Measurements from ENCODE around the gene ACOT8. TPM values are rescaled to one million over a fixed set of nuclear protein-coding genes. Genes with fewer than 3 reads are reported as not detected.

ACOT8 gene
- total and polyA plus RNA-seq, 2 of the 4 experiments (the other 2 are of a cell fraction) = 29.8 to 47.5 TPM

GRCh38 chr20:45835825-45836224 lies 21.4 kb downstream of the ACOT8 start:
- H2BK20ac ChIP-seq (ENCODE audit: low read depth, low read length) = no peak overlapping the region
- no peak overlapping the region for H2AK5ac ChIP-seq (ENCODE audit: low read depth, low read length)
- H3K4me2 ChIP-seq (ENCODE audit: low read depth, low read length) = peak overlapping the region; percentile 98
- no peaks in the 10 kb centered on the region for H4K20me1 ChIP-seq (ENCODE audit: insufficient read depth, low read length)
- peak overlapping the region in 1 of 2 experiments; percentile 8; a peak in 1 of 4 replicates for H4K8ac ChIP-seq (ENCODE audit: low read depth in 2 of 2, low read length in 2 of 2)
- H3K79me1 ChIP-seq (ENCODE audit: low read depth in 1 of 2, low read length in 2 of 2) = peaks cover 15 to 27% of the 10 kb centered on the region in 2 experiments
- CTCF ChIA-PET = interaction anchor here (1.7 kb wide), 1 partner anchor 134 kb away, joined by 3 read pairs; no protein-coding TSS in a partner anchor
- H3K9me1 ChIP-seq (ENCODE audit: insufficient read depth, low read length) = peaks cover 17% of the 10 kb centered on the region
- intact Hi-C loops (cut with micrococcal nuclease) (loop anchor here (10.0 kb wide), 1 partner anchor 99 kb away; the partner anchor contains the start of gene PCIF1), in situ Hi-C loops (cut with MboI; ENCODE audit: low sequenced_read_pairs) (no loop called here), dilution Hi-C loops (cut with HindIII; ENCODE audit: low sequenced_read_pairs, unreplicated experiment) (no loop called here)
- peak overlapping the region; percentile 37; the same call in 1 of the 2 replicates for H3K9ac ChIP-seq (ENCODE audit: low read depth, low read length)
- no peak overlapping the region for H3K56ac ChIP-seq (ENCODE audit: extremely low read depth, insufficient read depth, low read length)
- H3K36me3 ChIP-seq (ENCODE audit: control insufficient read depth, insufficient read depth, low read length) = peaks cover 18% of the 10 kb centered on the region
- ATAC-seq (ENCODE audit: low read depth) (no peak), DNase-seq (peak; percentile 47)
- H3K27ac ChIP-seq (ENCODE audit: insufficient read depth, low read length) = no peak overlapping the region
- peak overlapping the region; percentile 52 for H2AFZ ChIP-seq (replicated peaks; ENCODE audit: low read length, poor library complexity)
- H2BK15ac ChIP-seq (ENCODE audit: low read depth, low read length) = no peak overlapping the region
- peak overlapping the region; percentile 23 for H2AK9ac ChIP-seq (replicated peaks; ENCODE audit: low read depth, low read length, poor library complexity)
- H3K23ac ChIP-seq (ENCODE audit: low read depth, low read length) = peak overlapping the region; percentile 10; the same call in 1 of the 2 replicates
- no peak overlapping the region for H2BK5ac ChIP-seq (ENCODE audit: low read depth, low read length, poor library complexity, severe bottlenecking)
- H3K4me3 ChIP-seq (ENCODE audit: insufficient read depth, low read depth, low read length) = no peak overlapping the region
- no peaks in the 10 kb centered on the region for H3K27me3 ChIP-seq (ENCODE audit: control insufficient read depth, insufficient read depth, low read length)
- H3K9me3 ChIP-seq (ENCODE audit: control insufficient read depth, insufficient read depth, low read length) = no peaks in the 10 kb centered on the region
- BruUV-seq (replicated peaks) = no TSS peak
- TF ChIP-seq BHLHE40 (IDR thresholded peaks at IDR 0.05; ENCODE audit: low read depth, low read length) (no peak), CHD1 (IDR thresholded peaks at IDR 0.05; ENCODE audit: low read depth, low read length) (no peak), POLR2A (IDR thresholded peaks at IDR 0.05; ENCODE audit: low read depth, low read length) (no peak), RCOR1 (IDR thresholded peaks at IDR 0.05; ENCODE audit: insufficient replicate concordance, low read length) (no peak), NFE2L2 (IDR thresholded peaks at IDR 0.05; ENCODE audit: low read depth, low read length) (no peak), RAD21 (IDR thresholded peaks at IDR 0.05; ENCODE audit: low read length) (no peak), FOS (IDR thresholded peaks at IDR 0.05; ENCODE audit: low read depth, low read length) (no peak)
- TF ChIP-seq, protein P1, sequence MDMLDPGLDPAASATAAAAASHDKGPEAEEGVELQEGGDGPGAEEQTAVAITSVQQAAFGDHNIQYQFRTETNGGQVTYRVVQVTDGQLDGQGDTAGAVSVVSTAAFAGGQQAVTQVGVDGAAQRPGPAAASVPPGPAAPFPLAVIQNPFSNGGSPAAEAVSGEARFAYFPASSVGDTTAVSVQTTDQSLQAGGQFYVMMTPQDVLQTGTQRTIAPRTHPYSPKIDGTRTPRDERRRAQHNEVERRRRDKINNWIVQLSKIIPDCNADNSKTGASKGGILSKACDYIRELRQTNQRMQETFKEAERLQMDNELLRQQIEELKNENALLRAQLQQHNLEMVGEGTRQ (IDR thresholded peaks at IDR 0.05; ENCODE audit: low read depth, low read length) = no peak
- H3K18ac ChIP-seq (ENCODE audit: low read depth, low read length) = no peak overlapping the region
- H3K14ac ChIP-seq (replicated peaks; ENCODE audit: low read depth, low read length) = peak overlapping the region; percentile 1; the same call in 1 of the 2 replicates
- no peak overlapping the region for H4K5ac ChIP-seq (ENCODE audit: low read depth, low read length)
- H4K91ac ChIP-seq (ENCODE audit: insufficient read depth, low read depth, low read length) = no peak overlapping the region
- no peak overlapping the region for H3K4ac ChIP-seq (ENCODE audit: low read depth, low read length)
- 90% methylated on average over 2 of the region's 5 CpGs; no CpG with 5 or more reads in 1 of the 2 experiments for WGBS, 2 experiments (ENCODE audit: extremely low coverage in 2 of 2, insufficient read length in 1 of 2)
- POLR2A ChIA-PET (ENCODE audit: unreplicated experiment) = no interaction called here
- peaks cover 18% of the 10 kb centered on the region for H3K4me1 ChIP-seq (ENCODE audit: control insufficient read depth, insufficient read depth, low read length)
- no peak overlapping the region for H2BK120ac ChIP-seq (ENCODE audit: low read depth, low read length)

Data from IMR-90 (cell line).